SK-N-SH (cell line): Measurements from ENCODE around the gene TBKBP1.

Experiments
- EZH2phosphoT487 ChIP-seq: fragments of 200-600 bp; sonication (generic); IDR thresholded peaks from 2 replicates; pipeline ENCODE4 v1.6.1; 2017; ENCODE audit warnings: low read depth, mixed run types, mild to moderate bottlenecking, antibody characterized with exemption, moderate library complexity, borderline replicate concordance
- SIN3A ChIP-seq: IDR thresholded peaks from 2 replicates; pipeline ENCODE4 v1.6.1; 2012; ENCODE audit warnings: low read depth, mild to moderate bottlenecking, low read length, moderate library complexity, borderline replicate concordance
- TF ChIP-seq, protein P1 (sequence below): IDR thresholded peaks from 2 replicates; pipeline ENCODE4; 2012
- TF ChIP-seq, protein P2 (sequence below): fragments of 200-600 bp; sonication (generic); IDR thresholded peaks from 2 replicates; pipeline ENCODE4 v1.6.1; 2017; ENCODE audit warnings: antibody characterized with exemption, mild to moderate bottlenecking, moderate library complexity

DNA sequence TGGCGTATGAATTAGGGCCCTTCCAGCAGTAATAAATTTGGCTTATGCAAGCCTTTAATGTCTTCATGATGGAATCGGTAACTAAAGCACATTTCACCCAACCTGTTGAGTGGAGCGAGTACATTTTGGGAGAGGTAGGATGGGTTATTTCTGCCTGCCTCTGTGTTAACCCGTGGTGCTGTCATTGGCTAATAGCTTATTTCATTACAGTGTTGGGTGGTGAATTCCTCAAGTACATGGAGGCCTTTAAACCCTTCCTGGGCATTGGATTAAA, 17.8 kb upstream of the TBKBP1 start:
- TF ChIP-seq, protein P1, sequence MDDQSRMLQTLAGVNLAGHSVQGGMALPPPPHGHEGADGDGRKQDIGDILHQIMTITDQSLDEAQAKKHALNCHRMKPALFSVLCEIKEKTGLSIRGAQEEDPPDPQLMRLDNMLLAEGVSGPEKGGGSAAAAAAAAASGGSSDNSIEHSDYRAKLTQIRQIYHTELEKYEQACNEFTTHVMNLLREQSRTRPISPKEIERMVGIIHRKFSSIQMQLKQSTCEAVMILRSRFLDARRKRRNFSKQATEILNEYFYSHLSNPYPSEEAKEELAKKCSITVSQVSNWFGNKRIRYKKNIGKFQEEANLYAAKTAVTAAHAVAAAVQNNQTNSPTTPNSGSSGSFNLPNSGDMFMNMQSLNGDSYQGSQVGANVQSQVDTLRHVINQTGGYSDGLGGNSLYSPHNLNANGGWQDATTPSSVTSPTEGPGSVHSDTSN: no peak
- TF ChIP-seq, protein P2, sequence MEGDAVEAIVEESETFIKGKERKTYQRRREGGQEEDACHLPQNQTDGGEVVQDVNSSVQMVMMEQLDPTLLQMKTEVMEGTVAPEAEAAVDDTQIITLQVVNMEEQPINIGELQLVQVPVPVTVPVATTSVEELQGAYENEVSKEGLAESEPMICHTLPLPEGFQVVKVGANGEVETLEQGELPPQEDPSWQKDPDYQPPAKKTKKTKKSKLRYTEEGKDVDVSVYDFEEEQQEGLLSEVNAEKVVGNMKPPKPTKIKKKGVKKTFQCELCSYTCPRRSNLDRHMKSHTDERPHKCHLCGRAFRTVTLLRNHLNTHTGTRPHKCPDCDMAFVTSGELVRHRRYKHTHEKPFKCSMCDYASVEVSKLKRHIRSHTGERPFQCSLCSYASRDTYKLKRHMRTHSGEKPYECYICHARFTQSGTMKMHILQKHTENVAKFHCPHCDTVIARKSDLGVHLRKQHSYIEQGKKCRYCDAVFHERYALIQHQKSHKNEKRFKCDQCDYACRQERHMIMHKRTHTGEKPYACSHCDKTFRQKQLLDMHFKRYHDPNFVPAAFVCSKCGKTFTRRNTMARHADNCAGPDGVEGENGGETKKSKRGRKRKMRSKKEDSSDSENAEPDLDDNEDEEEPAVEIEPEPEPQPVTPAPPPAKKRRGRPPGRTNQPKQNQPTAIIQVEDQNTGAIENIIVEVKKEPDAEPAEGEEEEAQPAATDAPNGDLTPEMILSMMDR: no peak
- TF ChIP-seq SIN3A: no peak
- TF ChIP-seq EZH2phosphoT487: no peak
